A549 (cell line): ENCODE measurements around the gene MYLK4. TPM values are rescaled to one million over a fixed set of nuclear protein-coding genes. Genes with fewer than 3 reads are reported as not detected.

Source experiments
- ATAC-seq, 2 experiments: fragments of 200-7000 bp in 1 of 2; fragments of >200 bp in 1 of 2; cut with Nextera tagmentation in 1 of 2; cut with Tn5 transposase in 1 of 2; 3 replicates each; pipeline versions ENCODE4 v1.8.0 to v1.9.1; 2018 to 2020; ENCODE audit warnings: mild to moderate bottlenecking in 1 of 2, moderate library complexity in 1 of 2
- CTCF ChIA-PET: fragments of 300-600 bp; sonication (Branson Sonifier 250); formaldehyde crosslinking; extraction: SDS; loops from one replicate; lab custom pipeline; 2021; ENCODE audit warnings: antibody characterized with exemption, inconsistent platforms; lab: Yijun Ruan, JAX
- POLR2A ChIA-PET: fragments of 350-600 bp; formaldehyde crosslinking; extraction: SDS; loops from one replicate; lab custom pipeline; 2021; ENCODE audit warnings: antibody characterized with exemption, inconsistent platforms; lab: Yijun Ruan, JAX
- DNase-seq, 2 experiments: peaks; one replicate each; pipeline versions ENCODE4 v3.0.0 to v3.0.0-alpha.2; 2011 to 2016; ENCODE audit warnings: low read depth in 1 of 2, low spot score in 1 of 2
- FAIRE-seq: peaks from 2 replicates; lab custom pipeline; 2011; peaks lifted over from hg19 to GRCh38; lab: Jason Lieb, UNC
- H3K27ac ChIP-seq, 2 experiments: fragments of >200 bp; sonication (Bioruptor Twin); formaldehyde crosslinking; 3 replicates each; pipeline ENCODE4 v1.5.1; 2016 to 2017
- H3K4me1 ChIP-seq: fragments of >200 bp; sonication (Bioruptor Twin); formaldehyde crosslinking; 3 replicates; pipeline ENCODE4 v1.6.1; 2016
- H3K4me2 ChIP-seq: fragments of >200 bp; sonication (Bioruptor Twin); formaldehyde crosslinking; 3 replicates; pipeline ENCODE4 v1.6.1; 2016
- H3K4me3 ChIP-seq: fragments of >200 bp; sonication (Bioruptor Twin); formaldehyde crosslinking; 3 replicates; pipeline ENCODE4 v1.5.1; 2016
- H3K9me3 ChIP-seq: fragments of >200 bp; sonication (Bioruptor Twin); formaldehyde crosslinking; 3 replicates; pipeline ENCODE4 v1.6.1; 2016
- BCL3 ChIP-seq: fragments of >200 bp; sonication (Bioruptor Twin); formaldehyde crosslinking; IDR thresholded peaks from 3 replicates; pipeline ENCODE4 v1.6.1; 2016
- BHLHE40 ChIP-seq: IDR thresholded peaks from 2 replicates; pipeline ENCODE4 v1.6.1; 2012; ENCODE audit warnings: low read depth, low read length, inconsistent platforms
- CTCF ChIP-seq: fragments of >200 bp; sonication (Bioruptor Twin); formaldehyde crosslinking; IDR thresholded peaks from 3 replicates; pipeline ENCODE4 v1.5.1; 2016
- EHF ChIP-seq: fragments of 250-450 bp; sonication (Bioruptor Pico); IDR thresholded peaks from 2 replicates; pipeline ENCODE4 v1.5.0; 2020; ENCODE audit warnings: mild to moderate bottlenecking
- EP300 ChIP-seq, 2 experiments: fragments of >200 bp; sonication (Bioruptor Twin); formaldehyde crosslinking; IDR thresholded peaks; 2 replicates in 1 of 2; 3 replicates in 1 of 2; pipeline ENCODE4 v1.6.1; 2016 to 2017
- ESRRA ChIP-seq: fragments of 150-350 bp; IDR thresholded peaks from 2 replicates; pipeline ENCODE4 v1.6.1; 2014; ENCODE audit warnings: mild to moderate bottlenecking, low read length, borderline replicate concordance
- FOSB ChIP-seq: fragments of 250-450 bp; sonication (Bioruptor Pico); IDR thresholded peaks from 2 replicates; pipeline ENCODE4 v1.5.0; 2020; ENCODE audit warnings: mild to moderate bottlenecking, moderate library complexity
- FOXS1 ChIP-seq: fragments of 250-450 bp; sonication (Bioruptor Pico); IDR thresholded peaks from 2 replicates; pipeline ENCODE4 v1.5.0; 2020; ENCODE audit warnings: mild to moderate bottlenecking, moderate library complexity
- HMGXB4 ChIP-seq: fragments of 250-450 bp; sonication (Bioruptor Pico); IDR thresholded peaks from 2 replicates; pipeline ENCODE4 v1.5.0; 2021; ENCODE audit warnings: mild to moderate bottlenecking, moderate library complexity, borderline replicate concordance
- JUNB ChIP-seq: fragments of >200 bp; sonication (Bioruptor Twin); formaldehyde crosslinking; IDR thresholded peaks from 2 replicates; pipeline ENCODE4 v1.6.1; 2016
- MAFK ChIP-seq: fragments of 450-650 bp; IDR thresholded peaks from 2 replicates; pipeline ENCODE4 v1.6.1; 2014; ENCODE audit not compliant: partially characterized antibody
- MAX ChIP-seq: IDR thresholded peaks from 2 replicates; pipeline ENCODE4 v1.6.1; 2012
- NFE2L2 ChIP-seq: fragments of 150-350 bp; conservative IDR thresholded peaks from 2 replicates; pipeline ENCODE4 v1.6.1; 2014; ENCODE audit warnings: low read length
- NPAS2 ChIP-seq: fragments of 250-450 bp; sonication (Bioruptor Pico); IDR thresholded peaks from 2 replicates; pipeline ENCODE4 v1.8.0; 2022; ENCODE audit warnings: mild to moderate bottlenecking, moderate library complexity, borderline replicate concordance
- NR3C1 ChIP-seq: fragments of >200 bp; sonication (Bioruptor Twin); formaldehyde crosslinking; IDR thresholded peaks from 3 replicates; pipeline ENCODE4 v1.6.1; 2017
- PHF8 ChIP-seq: fragments of 200-600 bp; sonication (generic); IDR thresholded peaks from 2 replicates; pipeline ENCODE4 v1.6.1; 2016; ENCODE audit warnings: low read depth, mild to moderate bottlenecking, antibody characterized with exemption, moderate library complexity, borderline replicate concordance
- POLR2A ChIP-seq: IDR thresholded peaks from 2 replicates; pipeline ENCODE4 v1.6.1; 2012; ENCODE audit warnings: mild to moderate bottlenecking, low read length
- RAD21 ChIP-seq, 2 experiments: fragments of >200 bp in 1 of 2; sonication (Bioruptor Twin) in 1 of 2; formaldehyde crosslinking in 1 of 2; IDR thresholded peaks in 1 of 2; conservative IDR thresholded peaks in 1 of 2; 2 replicates in 1 of 2; 3 replicates in 1 of 2; pipeline ENCODE4 v1.6.1; 2012 to 2018; ENCODE audit warnings: inconsistent platforms in 1 of 2
- REST ChIP-seq: fragments of 200-600 bp; sonication (generic); IDR thresholded peaks from 2 replicates; pipeline ENCODE4 v1.6.1; 2016; ENCODE audit warnings: antibody characterized with exemption, mild to moderate bottlenecking, moderate library complexity
- TP53 ChIP-seq: fragments of 250-450 bp; sonication (Bioruptor Pico); IDR thresholded peaks from 2 replicates; pipeline ENCODE4 v1.5.0; 2021; ENCODE audit warnings: mild to moderate bottlenecking, moderate library complexity
- ZFP36 ChIP-seq: fragments of 450-650 bp; IDR thresholded peaks from 2 replicates; pipeline ENCODE4 v1.6.1; 2014; ENCODE audit warnings: borderline replicate concordance; ENCODE audit not compliant: partially characterized antibody
- WGBS: methylation state at CpG from one replicate; pipeline ENCODE4 v1.1.6; 2017; ENCODE audit errors: missing lambda C conversion rate; 5-methylcytosine and 5-hydroxymethylcytosine counted together
- polyA plus RNA-seq, 4 experiments: library from polyadenylated mRNA; depleted of rRNA in 3 of 4; stranded (reverse); fragments of >200 nt; fragmentation: RNase III in 1 of 4; extraction: RNeasy Plus Mini Kit Qiagen cat#74134 plus additional on column Dnase treatment in 1 of 4; gene quantifications; 2 replicates in 3 of 4; 3 replicates in 1 of 4; pipeline ENCODE4 v1.2.3, GENCODE V29; 2011 to 2017

The MYLK4 gene
- polyA plus RNA-seq, 2 of the 4 experiments (the other 2 are of a cell fraction), result 0.14 to 0.21 TPM

- Histone ChIP-seq H3K9me3 (no peaks in the 10 kb centered on the region), H3K27ac (peak overlapping the region; percentile 83 to 98), H3K4me1 (peaks cover 29% of the 10 kb centered on the region; the same call in 2 of the 3 replicates), H3K4me3 (peak overlapping the region; percentile 96), H3K4me2 (peak overlapping the region; percentile 88)
- POLR2A ChIA-PET, result interaction anchor here (0.8 to 2.0 kb wide), 7 partner anchors 16 to 298 kb away, joined by 3 to 7 read pairs (median 3); partner anchors contain the start of genes NQO2 and SERPINB1
- no peak for FAIRE-seq
- CTCF ChIA-PET, result interaction anchor here (0.9 to 4.5 kb wide), 13 partner anchors 8 to 1170 kb away, joined by 3 to 24 read pairs (median 4); partner anchors contain the start of gene MYLK4
- WGBS, result 0% methylated on average over 28 of the region's 91 CpGs
- peak; percentile 23 to 26 for DNase-seq
- peak; percentile 17 to 48; a peak in 5 of 6 replicates for ATAC-seq
- TF ChIP-seq ESRRA, result no peak
- no peak for TF ChIP-seq RAD21 (conservative IDR thresholded peaks at IDR 0.05 in 1 of 2, IDR thresholded peaks at IDR 0.05 in 1 of 2)
- no peak for TF ChIP-seq FOSB (CRISPR knock-in tag)
- no peak for TF ChIP-seq BCL3
- TF ChIP-seq MAX, result no peak
- no peak for TF ChIP-seq POLR2A
- no peak for TF ChIP-seq NFE2L2
These were observed 15.4 kb upstream of the MYLK4 start for GRCh38 chr6:2765896-2766766.

- no peak for FAIRE-seq
- ATAC-seq, result peak; percentile 88 to 95
- 4% methylated on average over 5 of the region's 104 CpGs for WGBS
- TF ChIP-seq HMGXB4 (CRISPR knock-in tag) (no peak; the same call in 1 of the 2 replicates), TP53 (peak; percentile 34; the same call in 1 of the 2 replicates), NPAS2 (no peak), FOXS1 (CRISPR knock-in tag) (no peak), PHF8 (peak; percentile 85), JUNB (no peak), MAFK (no peak), REST (0 out of 2 replicates have a peak, but pooled peaks have one; percentile 1), MAX (peak; percentile 60), NR3C1 (no peak), EHF (0 out of 2 replicates have a peak, but pooled peaks have one; percentile 25), NFE2L2 (no peak), BCL3 (0 out of 3 replicates have a peak, but pooled peaks have one; percentile 3), CTCF (peak; percentile 54), ZFP36 (no peak), EP300 (IDR thresholded peaks at IDR 0.05) (no peak), FOSB (CRISPR knock-in tag) (no peak), BHLHE40 (no peak)
These were observed 14.6 kb upstream of the MYLK4 start, which contains the start of gene WRNIP1 for GRCh38 chr6:2765166-2765895. Gene WRNIP1 (plus strand): TSS chr6:2765393. CDS start chr6:2765623, 230 bp downstream.

More at GRCh38 chr6:2765166-2765895, 14.6 kb upstream of the MYLK4 start, which contains the start of gene WRNIP1:
- peaks cover 27% of the 10 kb centered on the region; the same call in 2 of the 3 replicates for H3K4me1 ChIP-seq
- ChIA-PET CTCF (interaction anchor here (0.9 to 2.2 kb wide), 10 partner anchors 8 to 224 kb away, joined by 3 to 9 read pairs (median 3); partner anchors contain the start of gene MYLK4), POLR2A (interaction anchor here (0.6 to 2.0 kb wide), 12 partner anchors 9 to 298 kb away, joined by 3 to 7 read pairs (median 4); partner anchors contain the start of genes NQO2 and SERPINB1)
- peak within 1 kb of the TSS; percentile 94 to 98 for H3K27ac ChIP-seq
- peak within 1 kb of the TSS; percentile 94 for H3K4me2 ChIP-seq
- no peaks in the 10 kb centered on the region for H3K9me3 ChIP-seq
- peak within 1 kb of the TSS; percentile 96 for H3K4me3 ChIP-seq
- DNase-seq, result peak; percentile 84 to 98
